CD4-positive, alpha-beta T cell treated with Interleukin-10 for 1 hour (primary cell): ENCODE results near the gene SFT2D3.

ENCODE experiments used
- DNase-seq: peaks from one replicate; pipeline ENCODE4 v3.0.0-alpha.2; 2020

SFT2D3 gene

DNA sequence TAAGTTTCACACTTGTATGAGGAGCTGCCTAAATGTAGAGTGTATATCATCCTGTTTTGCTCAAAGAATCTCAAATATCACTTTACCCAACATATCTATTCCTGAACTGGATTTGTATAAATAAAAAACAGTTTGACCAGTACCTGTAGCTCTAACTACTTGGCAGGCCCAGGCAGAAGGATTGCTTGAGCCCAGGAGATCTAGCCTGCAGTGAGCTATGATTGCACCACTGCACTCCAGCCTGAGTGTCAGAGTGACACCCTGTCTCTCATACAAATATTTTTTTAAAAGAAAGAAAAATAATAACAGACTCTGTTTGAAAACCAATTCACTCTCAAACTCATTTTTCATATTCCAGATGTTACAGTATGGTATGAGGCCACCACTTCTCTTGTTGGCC, 18.2 kb upstream of the SFT2D3 start:
- no peak for DNase-seq

DNA sequence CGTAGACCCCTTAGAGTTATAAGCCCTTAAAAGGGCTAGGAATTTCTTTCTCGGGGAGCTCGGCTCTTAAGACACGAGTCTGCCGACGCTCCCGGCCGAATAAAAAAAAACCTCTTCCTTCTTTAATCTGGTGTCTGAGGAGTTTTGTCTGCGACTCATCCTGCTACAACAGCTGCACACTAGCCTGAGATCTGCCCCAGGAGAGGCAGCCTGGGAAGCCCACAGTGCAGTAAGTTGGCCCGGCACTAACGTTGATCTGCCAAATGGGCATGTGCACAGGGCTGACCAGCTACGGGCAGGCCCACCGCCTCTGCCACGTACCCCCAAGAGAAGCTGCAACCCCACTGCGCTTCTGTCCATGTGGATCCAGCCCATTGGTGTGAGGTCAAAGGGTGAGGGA, 17.5 kb upstream of the SFT2D3 start:
- DNase-seq, result no peak

DNA sequence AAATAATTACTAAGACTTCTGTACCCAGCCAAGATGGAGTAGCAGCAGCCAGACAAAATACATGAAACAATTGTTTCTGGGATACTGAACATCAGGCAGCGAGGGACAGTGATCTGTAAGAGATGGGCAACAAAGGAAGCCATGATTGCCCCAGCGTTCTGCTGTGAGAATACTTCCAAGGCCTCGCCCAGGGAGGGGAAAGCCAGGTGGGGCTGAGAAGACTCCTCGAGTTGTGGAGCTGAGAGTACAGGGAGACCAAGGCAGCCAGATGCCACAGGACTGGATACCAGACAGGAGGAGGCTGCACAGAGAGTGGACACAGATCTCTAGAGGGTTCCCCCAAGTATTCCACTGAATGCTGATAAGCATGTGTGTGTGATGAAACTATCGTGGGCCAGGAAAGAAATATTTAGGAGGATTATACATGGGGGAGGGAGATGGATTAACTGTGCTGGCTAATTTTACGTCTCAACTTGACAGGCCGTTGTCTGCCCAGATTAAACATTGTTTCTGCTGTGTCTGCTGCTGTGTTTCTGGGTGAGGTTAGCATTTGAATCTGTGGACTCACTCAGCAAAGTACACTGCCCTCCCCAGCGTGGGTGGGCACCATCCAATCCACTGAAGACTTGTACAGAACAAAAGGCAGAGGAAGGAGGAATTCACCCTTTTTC, 15.8 kb upstream of the SFT2D3 start:
- no peak for DNase-seq

DNA sequence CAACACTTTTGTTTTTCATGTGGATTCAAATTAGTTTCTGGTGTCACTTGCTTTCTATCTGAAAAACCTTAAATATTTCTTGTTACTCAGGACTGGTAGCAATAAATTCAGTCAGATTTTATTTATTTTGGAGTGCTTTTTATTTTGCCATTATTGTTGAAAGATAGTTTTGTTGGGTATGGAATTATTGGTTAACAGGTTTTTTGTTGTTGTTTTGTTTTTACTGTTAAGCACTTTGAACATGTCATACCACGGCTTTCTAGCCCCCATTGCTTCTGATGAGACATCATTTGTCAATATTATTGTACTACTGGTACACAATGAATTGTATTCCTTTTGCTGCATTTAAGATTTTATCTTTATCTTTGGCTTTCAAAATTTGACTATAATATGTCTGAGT, 12.9 kb upstream of the SFT2D3 start:
- DNase-seq, result no peak

DNA sequence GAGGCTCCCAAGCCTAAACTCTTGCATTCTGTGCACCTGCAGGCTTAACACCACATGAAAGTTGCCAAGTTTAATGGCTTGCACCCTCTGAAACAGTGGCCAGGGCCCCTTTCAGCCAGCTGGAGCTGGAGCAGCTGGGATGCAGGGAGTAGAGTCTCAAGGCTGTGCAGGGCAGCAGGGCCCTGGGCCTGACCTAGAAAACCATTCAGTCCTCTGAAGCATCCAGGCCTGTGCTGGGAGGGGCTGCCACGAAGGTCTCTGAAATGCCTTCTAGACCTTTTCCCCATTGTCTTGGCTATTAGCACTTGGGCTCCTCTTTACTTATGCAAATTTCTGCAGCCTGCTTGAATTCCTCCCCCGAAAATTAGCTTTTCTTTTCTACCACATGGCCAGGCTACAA, 10.6 kb upstream of the SFT2D3 start:
- DNase-seq, result no peak

- no peak for DNase-seq
These were observed 6.3 kb upstream of the SFT2D3 start for GRCh38 chr2:127694986-127695385.

- peak; percentile 58 for DNase-seq
These were observed 5.5 kb upstream of the SFT2D3 start for GRCh38 chr2:127695491-127696472.

DNA sequence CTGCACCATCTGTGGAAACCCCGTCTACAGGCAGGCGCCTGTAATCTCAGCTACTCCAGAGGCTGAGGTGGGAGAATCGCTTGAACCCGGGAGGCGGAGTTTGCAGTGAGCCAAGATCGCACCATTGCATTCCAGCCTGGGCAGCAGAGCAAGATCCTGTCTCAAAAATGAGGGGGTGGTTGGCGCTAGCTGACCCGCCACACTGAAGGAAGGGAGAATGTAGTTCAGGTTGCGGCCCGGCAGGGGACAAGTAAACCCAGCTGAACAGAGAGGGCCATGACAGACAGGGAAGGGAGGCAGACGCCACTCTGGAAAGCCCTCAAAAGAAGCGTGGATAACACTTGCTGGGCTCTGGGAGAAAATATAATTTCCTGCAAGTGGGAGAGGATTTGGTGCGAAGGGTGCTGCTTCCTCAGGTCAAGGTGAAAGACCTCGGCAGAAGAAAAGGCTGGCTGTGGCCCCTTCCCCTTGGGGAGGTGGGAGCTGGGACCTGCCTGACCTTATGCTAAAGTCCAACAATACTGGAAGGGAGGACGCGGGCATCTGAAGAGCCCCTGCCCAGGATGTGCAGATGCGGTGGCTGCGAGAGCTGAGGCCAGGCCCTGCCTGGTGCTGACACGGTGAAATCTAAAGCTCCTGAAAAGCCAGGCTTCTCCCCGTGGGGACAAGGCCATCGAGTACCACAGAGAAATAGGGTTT, 3.7 kb upstream of the SFT2D3 start:
- DNase-seq, result no peak

DNA sequence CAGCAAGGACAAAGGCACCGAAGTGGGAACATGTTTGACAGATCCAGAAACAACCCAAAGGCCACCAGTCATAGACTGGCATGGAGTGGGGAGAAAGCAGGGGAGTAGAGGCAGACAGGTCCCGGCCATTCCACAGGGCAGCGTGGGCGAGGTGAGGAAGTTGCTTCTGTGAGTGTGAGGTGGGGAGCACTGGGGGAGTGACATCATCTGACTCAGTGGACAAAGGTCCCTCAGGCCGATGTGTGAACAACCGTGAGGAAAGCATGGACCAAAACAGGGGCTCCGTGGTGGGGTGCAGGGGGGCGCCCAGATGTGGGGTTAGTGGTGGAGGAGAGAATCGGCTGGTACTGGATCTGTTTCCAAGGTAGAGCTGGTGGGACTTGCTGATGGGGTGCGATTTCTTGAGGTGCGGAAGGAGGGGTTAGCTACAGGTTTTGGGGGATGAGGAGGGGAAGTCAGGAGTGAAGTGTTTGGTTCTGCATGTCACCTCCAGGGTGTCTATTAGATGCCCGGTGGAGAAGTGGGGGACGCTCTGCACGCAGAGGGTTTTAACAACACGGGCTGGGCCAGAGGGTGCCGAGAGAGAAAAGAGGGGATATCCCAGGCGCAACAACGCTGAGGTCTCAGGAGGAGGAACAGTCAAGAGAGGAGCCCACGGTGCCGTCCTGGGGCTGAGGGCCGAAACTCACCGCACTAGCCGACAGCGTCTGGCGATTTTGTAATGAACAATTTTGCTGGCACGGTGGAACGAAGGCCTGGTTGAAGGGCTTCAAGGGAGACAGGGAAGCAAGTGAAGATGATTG, 2.5 kb upstream of the SFT2D3 start:
- DNase-seq, result no peak

DNA sequence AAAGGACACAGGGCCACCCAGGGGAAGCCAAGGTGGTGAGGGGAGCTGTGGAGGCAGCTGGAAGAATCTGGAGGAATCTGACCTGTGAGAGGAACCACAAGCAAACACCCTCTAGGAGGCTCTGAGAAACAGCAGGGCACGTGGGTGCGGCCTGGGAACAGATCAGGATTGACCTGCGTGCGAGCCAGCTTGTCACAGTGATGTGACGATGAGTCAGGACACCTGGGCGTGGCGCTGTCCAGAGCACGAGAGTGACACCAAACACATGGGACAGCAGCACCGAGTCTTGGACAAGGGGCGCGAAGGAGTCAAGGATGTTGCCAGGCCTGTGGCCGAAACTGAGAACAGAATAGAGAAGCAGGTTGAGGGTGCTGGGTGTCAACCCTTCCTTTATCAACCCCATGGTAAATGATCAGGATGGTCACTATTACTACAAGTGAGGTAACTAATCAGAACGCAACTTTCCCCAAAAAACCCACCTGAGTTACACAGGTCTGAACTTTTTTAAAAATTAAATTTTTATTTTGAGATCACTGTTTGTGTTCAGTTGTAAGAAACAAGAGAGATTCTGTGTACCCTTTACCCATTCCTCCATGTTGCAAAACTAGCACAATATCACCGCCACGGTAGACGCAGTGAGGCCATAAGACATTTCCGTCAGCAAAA, 637 bp upstream of the SFT2D3 start:
- peak; percentile 44 for DNase-seq

DNA sequence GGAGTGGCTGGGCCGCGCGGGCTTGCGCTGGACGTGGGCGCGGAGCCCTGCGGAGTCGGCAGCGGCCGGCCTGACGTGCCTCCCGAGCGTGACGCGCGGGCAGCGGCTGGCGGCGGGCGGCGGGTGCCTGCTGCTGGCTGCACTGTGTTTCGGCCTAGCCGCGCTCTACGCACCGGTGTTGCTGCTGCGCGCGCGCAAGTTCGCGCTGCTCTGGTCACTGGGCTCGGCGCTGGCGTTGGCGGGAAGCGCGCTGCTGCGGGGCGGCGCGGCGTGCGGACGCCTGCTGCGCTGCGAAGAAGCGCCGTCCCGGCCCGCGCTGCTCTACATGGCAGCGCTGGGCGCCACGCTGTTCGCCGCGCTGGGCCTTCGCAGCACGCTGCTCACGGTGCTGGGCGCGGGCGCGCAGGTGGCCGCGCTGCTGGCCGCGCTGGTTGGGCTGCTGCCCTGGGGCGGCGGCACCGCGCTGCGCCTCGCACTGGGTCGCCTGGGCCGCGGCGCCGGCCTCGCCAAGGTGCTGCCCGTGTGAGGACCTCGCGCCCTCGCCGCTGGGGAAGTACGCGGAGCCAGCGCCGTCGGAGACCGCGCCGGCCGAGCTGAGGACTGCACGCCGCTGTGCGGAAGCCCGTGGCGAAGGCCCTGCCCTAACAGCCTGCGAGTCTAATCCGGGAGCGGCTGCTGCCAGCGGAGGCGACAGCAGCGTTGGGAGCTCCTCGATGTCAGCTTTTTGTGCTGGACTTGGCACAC, 526 bp downstream of the SFT2D3 start:
- peak; percentile 83 for DNase-seq

GRCh38 chr2:127702395-127703009, 1.2 kb downstream of the SFT2D3 start:
- no peak for DNase-seq

GRCh38 chr2:127703282-127703681, 2.0 kb downstream of the SFT2D3 start:
- no peak for DNase-seq

GRCh38 chr2:127704641-127705390, 3.5 kb downstream of the SFT2D3 start:
- no peak for DNase-seq

DNA sequence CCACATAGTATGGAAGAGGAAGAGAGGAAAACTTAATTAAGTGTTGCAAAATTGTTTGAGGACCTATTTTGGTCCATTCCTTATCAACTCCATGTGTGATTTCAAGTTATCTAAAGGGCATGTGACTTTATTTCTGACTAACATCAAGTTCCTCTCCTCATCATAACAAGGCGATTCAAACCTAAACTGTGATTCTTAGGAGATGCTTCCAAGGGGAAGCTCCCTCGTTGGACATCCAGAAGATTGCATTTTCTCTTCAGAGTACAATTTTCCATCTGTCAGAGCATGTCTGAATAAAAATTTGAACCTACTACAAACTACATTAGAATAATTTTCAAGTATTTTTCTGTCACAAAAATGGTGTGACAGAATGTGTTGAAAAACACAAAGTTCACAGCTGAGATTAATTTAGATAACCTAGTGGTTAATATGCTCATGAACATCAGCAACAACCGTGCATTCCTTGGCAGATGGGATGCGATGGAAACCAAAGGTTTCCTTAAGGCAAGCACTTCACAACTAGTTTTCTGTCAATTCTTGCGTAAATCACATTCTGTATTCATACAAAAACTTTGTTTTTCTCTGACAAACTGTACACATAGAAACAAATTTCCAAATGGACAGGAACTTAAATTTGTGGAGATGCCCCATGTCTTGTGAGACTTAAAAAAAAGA, 4.2 kb downstream of the SFT2D3 start:
- no peak for DNase-seq

- no peak for DNase-seq
These were observed 5.1 kb downstream of the SFT2D3 start for GRCh38 chr2:127706215-127706990.

DNA sequence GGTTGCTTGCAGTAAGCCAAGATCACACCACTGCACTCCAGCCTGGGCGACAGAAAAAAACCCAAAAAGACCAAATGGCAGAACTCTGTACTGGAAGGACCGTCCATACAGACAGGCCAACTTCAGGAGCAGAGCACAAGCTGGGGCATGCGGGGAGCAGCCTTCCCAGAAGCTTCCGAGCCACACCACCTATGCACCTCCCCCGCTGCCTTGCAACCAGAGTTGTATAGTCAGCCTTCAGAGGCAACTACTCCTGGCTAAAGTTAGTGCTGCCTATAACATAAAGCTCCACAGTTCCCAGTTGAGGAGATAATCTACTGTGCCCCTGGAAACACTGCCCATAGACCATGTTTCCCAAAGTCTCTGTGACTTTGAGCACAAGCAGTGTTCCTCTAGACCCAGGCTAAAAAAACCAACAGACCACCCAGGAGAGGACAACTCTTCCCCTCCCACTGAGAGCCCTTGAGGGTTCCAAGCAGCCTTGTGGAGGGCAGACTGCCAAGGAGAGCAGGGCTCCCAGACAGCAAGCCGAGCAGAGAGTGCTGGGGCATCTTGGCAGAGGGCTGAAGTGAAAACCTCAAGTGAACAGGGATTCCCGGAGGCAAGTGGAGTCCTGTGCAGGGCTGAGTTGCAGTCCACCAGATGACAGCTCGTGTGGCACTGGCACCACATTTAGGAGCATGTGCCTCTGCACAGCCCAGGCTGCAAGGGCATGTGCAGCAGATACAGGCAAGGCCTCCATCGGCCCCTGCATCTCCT, 6.8 kb downstream of the SFT2D3 start:
- DNase-seq, result no peak

DNA sequence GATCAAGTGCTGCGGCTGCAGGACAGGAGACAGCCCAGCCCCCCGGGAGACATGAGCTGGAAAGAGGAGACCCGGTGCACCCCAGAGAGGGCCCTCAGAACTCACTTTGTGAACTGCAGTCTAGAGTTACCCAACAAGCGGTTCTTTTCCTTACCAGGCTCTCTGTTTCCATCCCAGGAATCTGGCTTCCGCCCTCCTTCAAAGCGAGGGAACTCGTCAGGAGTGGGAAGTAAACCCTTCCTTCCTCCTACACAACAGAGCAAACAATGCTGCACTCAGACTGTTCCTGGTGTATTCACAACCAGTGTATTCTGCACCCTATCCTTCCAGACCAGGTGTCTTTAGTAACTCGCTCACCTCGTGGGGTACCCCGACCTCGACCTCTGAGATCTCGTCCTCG, 8.0 kb downstream of the SFT2D3 start:
- no peak for DNase-seq
